Lung (tissue), 12 donors: ENCODE data around the gene L3MBTL4. TPM values are rescaled to one million over a fixed set of nuclear protein-coding genes. Genes with fewer than 3 reads are reported as not detected.

Experiments used
- ATAC-seq: fragments of 200-7000 bp; cut with Tn5 transposase; one replicate; pipeline ENCODE4 v1.9.1; 2020; ENCODE audit warnings: moderate number of reproducible peaks; ENCODE audit not compliant: insufficient read depth, low FRiP score
- DNase-seq, 3 donors: peaks; one replicate each; pipeline ENCODE4 v3.0.0-alpha.2; 2013 to 2017
- H3K27ac ChIP-seq, 2 donors: one replicate each; pipeline ENCODE4 v1.5.1; 2013; ENCODE audit warnings: mild to moderate bottlenecking in 2 of 2, moderate library complexity in 2 of 2, control low read depth in 1 of 2, inconsistent platforms in 1 of 2, low read depth in 1 of 2, low read length in 1 of 2
- H3K27me3 ChIP-seq, 3 donors: one replicate each; pipeline ENCODE4 v1.5.1; 2013; ENCODE audit warnings: low read length in 2 of 3; ENCODE audit not compliant: control insufficient read depth in 3 of 3, insufficient read depth in 3 of 3
- H3K36me3 ChIP-seq, 4 donors: one replicate each; pipeline ENCODE4 v1.5.1; 2013; ENCODE audit warnings: low read length in 4 of 4, mild to moderate bottlenecking in 1 of 4, moderate library complexity in 1 of 4; ENCODE audit not compliant: control insufficient read depth in 4 of 4, insufficient read depth in 4 of 4
- H3K4me1 ChIP-seq, 5 donors: one replicate each; pipeline ENCODE4 v1.5.1; 2013; ENCODE audit warnings: low read length in 5 of 5, mild to moderate bottlenecking in 2 of 5, moderate library complexity in 1 of 5; ENCODE audit not compliant: control insufficient read depth in 5 of 5, insufficient read depth in 5 of 5
- H3K4me3 ChIP-seq: one replicate; pipeline ENCODE4 v1.5.1; 2013; ENCODE audit warnings: mild to moderate bottlenecking, control low read depth, moderate library complexity
- H3K9ac ChIP-seq, 2 donors: one replicate each; pipeline ENCODE4 v1.5.1; 2013; ENCODE audit warnings: low read length in 2 of 2, control low read depth in 1 of 2; ENCODE audit not compliant: insufficient read depth in 1 of 2
- H3K9me3 ChIP-seq, 4 donors: one replicate each; pipeline ENCODE4 v1.5.1; 2013; ENCODE audit warnings: low read length in 3 of 4, mild to moderate bottlenecking in 1 of 4, moderate library complexity in 1 of 4; ENCODE audit not compliant: control insufficient read depth in 4 of 4, insufficient read depth in 3 of 4
- WGBS, 2 donors: extraction: QIAGEN DNeasy Blood & Tissue Kit; methylation state at CpG; one replicate each; pipeline ENCODE4 v1.1.7; 2013; 5-methylcytosine and 5-hydroxymethylcytosine counted together
- polyA plus RNA-seq, 2 donors: library from polyadenylated mRNA; stranded (reverse); fragments of 200-250 nt; gene quantifications; one replicate each; pipeline ENCODE4 v1.2.1, GENCODE V29; 2013
- total RNA-seq, 2 donors: library from RNA; depleted of rRNA in 1 of 2; stranded (reverse); fragments of >200 nt in 1 of 2; gene quantifications; one replicate each; pipeline ENCODE4 v1.2.1, GENCODE V29; 2014 to 2021
- TF ChIP-seq, protein P1 (sequence below): IDR thresholded peaks from 2 replicates; pipeline ENCODE4 v1.5.1; 2012; ENCODE audit warnings: mild to moderate bottlenecking; ENCODE audit errors: control extremely low read depth, extremely low read depth
- donor health status: control.
- donor health status: control.
- donor health status: Bipolar disorder and iron deficiency.
- donor health status: healthy.
- donor health status: DM: yes; HTN: yes; CAD: no.

The L3MBTL4 gene
- total and polyA plus RNA-seq, 4 donors = 2.8 to 16.8 (median 9.9) TPM

DNA sequence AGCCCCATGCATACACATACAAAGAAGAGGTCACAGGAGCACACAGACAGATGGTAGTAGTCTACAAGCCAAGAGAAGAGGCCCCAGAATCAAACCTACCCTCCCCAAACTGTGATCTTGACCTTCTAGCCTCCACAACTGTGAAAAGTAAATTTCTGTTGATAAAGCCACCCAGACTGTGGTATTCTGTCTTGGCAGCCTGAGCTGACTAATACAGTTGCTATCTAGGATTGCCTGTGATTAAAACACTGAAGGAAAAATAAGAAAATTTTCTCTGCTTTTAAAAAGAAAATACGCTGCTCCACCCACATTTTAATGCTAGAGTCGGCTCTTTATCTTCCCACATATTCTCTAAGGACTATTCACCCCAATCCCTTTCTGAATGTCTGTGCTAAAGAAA lies 375.7 kb downstream of the L3MBTL4 start:
- H3K4me3 ChIP-seq = no peak overlapping the region
- H3K9ac ChIP-seq = no peak overlapping the region
- H3K27me3 ChIP-seq = no peaks in the 10 kb centered on the region
- no peak overlapping the region for H3K27ac ChIP-seq
- DNase-seq (no peak), ATAC-seq (no peak)
- no peaks in the 10 kb centered on the region for H3K4me1 ChIP-seq
- 81 to 84% methylated on average over 2 of the region's 2 CpGs for WGBS, 2 donors
- TF ChIP-seq, protein P1, sequence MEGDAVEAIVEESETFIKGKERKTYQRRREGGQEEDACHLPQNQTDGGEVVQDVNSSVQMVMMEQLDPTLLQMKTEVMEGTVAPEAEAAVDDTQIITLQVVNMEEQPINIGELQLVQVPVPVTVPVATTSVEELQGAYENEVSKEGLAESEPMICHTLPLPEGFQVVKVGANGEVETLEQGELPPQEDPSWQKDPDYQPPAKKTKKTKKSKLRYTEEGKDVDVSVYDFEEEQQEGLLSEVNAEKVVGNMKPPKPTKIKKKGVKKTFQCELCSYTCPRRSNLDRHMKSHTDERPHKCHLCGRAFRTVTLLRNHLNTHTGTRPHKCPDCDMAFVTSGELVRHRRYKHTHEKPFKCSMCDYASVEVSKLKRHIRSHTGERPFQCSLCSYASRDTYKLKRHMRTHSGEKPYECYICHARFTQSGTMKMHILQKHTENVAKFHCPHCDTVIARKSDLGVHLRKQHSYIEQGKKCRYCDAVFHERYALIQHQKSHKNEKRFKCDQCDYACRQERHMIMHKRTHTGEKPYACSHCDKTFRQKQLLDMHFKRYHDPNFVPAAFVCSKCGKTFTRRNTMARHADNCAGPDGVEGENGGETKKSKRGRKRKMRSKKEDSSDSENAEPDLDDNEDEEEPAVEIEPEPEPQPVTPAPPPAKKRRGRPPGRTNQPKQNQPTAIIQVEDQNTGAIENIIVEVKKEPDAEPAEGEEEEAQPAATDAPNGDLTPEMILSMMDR = no peak
- H3K36me3 ChIP-seq = no peaks in the 10 kb centered on the region
- H3K9me3 ChIP-seq = peaks cover 0 to 6% (median 2%) of the 10 kb centered on the region in 4 donors

DNA sequence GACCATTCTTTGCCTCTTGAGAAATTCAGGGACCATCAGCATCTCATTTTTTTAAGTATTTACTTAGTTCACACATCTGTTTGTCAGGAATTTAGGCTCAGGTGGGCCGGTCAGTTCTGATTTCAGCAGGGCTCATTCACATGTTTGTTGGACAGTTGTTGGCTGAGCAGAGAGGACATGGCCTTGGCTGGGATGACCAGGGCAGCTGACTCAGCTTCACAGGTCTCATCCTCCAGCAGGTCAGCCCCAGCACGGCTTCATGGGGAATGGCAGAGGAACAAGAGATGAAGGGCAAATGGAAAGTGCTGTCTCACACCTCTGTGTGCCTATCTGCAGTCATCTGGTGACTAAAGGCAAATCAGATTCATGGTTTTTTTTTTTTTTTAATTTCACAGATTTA lies 383.3 kb downstream of the L3MBTL4 start:
- DNase-seq = no peak
- Histone ChIP-seq H3K9ac (no peak overlapping the region), H3K9me3 (no peaks in the 10 kb centered on the region), H3K4me1 (peaks cover 0 to 2% (median under 1%) of the 10 kb centered on the region in 5 donors), H3K27ac (no peak overlapping the region), H3K27me3 (no peaks in the 10 kb centered on the region), H3K4me3 (no peak overlapping the region), H3K36me3 (no peaks in the 10 kb centered on the region)
- TF ChIP-seq, protein P1 = no peak
- ATAC-seq = no peak
- 77 to 93% methylated on average over 2 of the region's 2 CpGs for WGBS, 2 donors

DNA sequence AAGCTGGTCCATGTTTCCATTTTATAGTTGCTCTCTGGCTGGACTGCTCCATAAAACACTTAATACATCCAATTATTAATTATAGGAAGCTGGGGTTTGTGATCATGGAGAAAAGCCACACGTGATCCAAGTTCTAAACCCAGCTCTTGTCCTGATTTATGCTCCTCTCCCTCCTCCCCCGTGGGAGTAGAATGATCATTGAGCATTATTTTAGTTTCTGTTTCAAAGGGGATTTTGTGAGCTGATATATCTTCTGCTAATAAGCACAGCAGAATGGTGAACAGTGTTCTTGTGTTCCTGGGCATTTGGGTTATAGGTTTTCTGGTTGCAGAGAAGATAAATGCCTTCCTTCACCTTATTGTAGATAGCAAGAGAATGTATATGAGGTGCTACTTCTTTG lies 383.7 kb downstream of the L3MBTL4 start:
- no peaks in the 10 kb centered on the region for H3K36me3 ChIP-seq
- H3K4me3 ChIP-seq = no peak overlapping the region
- H3K27me3 ChIP-seq = no peaks in the 10 kb centered on the region
- H3K9me3 ChIP-seq = no peaks in the 10 kb centered on the region
- H3K9ac ChIP-seq = no peak overlapping the region
- TF ChIP-seq, protein P1 = no peak
- DNase-seq (peak in 1 of 3 donors; percentile 34), ATAC-seq (no peak)
- H3K27ac ChIP-seq = no peak overlapping the region
- peaks cover 0 to 2% (median 1%) of the 10 kb centered on the region in 5 donors for H3K4me1 ChIP-seq
- 56 to 71% methylated on average over 2 of the region's 2 CpGs for WGBS, 2 donors

DNA sequence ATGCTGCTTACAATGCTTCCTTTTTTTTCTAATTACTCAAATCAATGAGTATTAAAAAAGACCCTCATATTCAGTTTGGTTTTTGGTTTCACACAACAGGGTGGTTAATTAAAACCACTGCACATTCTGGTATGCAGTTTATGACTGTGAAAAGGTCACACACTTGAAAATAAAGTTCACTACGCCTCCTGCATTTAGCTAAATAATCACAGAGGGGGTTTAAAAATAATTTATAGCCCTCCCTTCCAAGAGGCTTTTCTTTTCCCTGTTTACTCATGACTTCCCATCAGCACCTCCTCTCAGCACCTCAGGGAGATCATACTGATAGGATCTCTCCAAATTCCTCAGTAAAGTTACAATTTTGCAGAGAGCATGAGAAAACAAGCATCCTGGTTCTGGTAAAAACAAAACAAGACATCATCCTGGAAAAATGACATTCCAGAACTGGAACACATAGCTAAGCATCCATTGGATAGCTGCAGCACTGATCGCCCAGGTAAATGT lies 389.9 kb downstream of the L3MBTL4 start:
- no peak for ATAC-seq
- Histone ChIP-seq H3K4me3 (no peak overlapping the region), H3K9ac (no peak overlapping the region), H3K4me1 (peaks cover 0 to 6% (median 0%) of the 10 kb centered on the region in 5 donors), H3K36me3 (no peaks in the 10 kb centered on the region), H3K9me3 (no peaks in the 10 kb centered on the region), H3K27me3 (no peaks in the 10 kb centered on the region), H3K27ac (no peak overlapping the region)
- DNase-seq = no peak
- TF ChIP-seq, protein P1 = no peak
- WGBS, 2 donors = 78 to 82% methylated on average over 2 of the region's 2 CpGs
